ENCODE data around the gene LCP2.

The LCP2 gene

DNA sequence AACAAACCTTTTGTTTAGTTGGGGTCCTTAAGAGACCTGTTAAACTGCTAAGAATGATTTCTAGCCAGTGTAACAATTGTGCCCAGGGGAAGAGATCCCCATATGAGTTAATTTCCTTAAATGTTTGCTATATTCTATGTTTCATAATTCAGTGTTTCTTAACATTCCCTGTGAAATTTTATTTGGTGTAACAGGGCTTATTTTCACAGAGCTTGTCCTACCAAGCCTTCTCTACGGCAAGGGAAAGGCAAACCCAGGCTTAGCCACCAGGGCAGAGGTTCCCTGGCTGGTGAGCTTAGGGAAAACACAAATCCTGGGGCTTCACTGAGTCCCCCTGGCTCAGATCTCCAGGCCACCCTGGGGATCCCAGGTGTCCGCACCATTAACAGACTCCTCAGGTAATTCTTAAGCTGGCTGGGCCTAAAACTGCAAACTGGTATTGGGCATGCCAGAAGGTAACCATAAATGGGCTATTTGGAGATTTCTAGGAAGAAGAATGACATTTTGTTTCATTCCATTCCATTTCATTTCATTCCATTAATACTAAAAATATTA lies 17.0 kb upstream of the LCP2 start:
- peak; percentile 37 for DNase-seq

GRCh38 chr5:170313816-170314215 lies 16.2 kb upstream of the LCP2 start:
- DNase-seq: peak; percentile 46

GRCh38 chr5:170313344-170313743 lies 15.8 kb upstream of the LCP2 start:
- peak; percentile 68 for DNase-seq

GRCh38 chr5:170312666-170313065 lies 15.1 kb upstream of the LCP2 start:
- DNase-seq: peak; percentile 80

GRCh38 chr5:170312301-170312595 lies 14.7 kb upstream of the LCP2 start:
- no peak for DNase-seq

DNA sequence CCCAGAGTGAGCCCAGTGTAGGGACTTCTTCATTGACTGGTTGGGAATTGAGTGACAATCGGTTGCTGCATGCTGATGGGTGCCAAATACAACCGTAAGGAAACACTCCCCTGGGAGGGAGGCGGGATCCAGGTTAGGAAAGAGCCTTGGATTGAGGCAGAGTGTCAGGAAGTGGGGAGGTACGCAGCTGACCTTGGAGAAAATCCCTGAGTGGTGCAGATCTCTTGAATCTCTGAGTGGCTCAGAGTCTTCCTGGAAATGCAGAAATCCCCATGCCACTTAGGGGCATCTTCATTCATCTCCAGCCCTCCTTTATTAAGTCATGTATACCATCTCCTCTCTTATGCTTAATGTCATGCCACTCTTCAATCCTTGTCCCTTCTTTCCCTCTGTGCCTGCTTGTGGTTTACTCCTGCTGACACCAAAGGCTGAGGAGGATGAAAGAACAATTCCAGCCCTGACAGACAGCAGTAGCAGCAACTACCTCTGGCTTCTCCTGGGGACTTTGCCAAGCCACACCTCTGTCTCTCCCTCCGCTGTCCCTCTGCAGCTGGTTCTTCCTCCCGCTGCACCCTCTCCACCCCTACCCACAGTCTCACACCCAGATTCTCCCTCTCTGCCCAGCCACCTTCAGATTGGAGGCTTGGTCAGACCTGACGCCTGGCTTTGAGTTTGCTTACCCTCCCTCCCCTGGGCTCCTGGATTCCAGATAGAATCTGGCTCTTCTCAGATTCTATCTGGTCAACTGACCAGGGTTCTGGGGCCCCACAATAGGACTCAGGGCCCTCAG lies 14.1 kb upstream of the LCP2 start:
- peak; percentile 61 for DNase-seq

DNA sequence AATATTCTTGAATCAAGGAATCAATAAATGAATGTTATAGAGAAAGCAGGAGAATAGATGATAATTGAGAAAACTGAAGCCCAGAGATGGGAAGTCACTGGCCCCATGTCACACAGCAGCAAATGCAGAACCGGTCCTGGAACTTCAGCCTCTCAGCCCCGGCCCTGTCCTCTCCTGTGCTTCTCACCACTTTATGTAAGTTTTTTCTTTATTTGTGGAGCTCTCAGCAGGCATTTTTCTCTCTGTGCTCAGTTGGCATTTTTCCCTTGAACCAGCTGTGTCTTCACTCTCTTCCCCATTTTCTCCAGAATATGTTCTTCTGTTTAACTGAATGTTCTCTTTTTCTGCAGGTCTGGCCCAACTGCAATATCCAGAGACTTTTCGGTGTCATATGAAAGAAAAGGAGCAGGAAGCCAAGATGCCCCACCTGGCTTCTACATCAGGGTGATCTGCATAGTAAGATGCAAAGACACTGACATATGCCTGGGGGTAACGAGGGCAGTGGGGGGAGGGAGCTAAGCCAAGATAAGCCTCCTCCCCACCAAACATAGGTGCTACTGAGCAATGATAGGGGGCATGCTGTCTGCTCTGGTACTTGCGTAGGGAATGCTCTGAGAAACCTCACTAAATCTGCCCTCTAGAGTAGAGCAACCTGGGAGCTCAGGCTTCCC lies 12.8 kb upstream of the LCP2 start:
- DNase-seq: peak; percentile 55

DNA sequence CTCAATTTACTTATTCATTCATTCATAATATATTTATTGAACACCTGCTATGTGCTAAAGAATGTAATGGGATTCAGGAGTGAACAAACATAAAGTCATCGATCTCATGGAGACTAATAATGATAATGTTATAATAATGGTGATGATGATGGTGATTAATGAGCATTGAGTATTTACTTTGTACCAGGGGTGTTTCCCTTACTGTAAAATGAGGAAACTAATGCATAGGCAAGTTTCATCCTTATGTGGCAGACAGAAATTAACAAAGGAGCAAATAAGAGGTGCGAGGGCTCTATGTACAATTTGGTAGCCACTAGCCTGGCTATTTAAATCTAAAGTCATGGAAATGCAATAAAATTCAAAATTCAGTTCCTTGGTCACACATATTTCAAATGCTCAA lies 11.1 kb upstream of the LCP2 start:
- DNase-seq: no peak

GRCh38 chr5:170307575-170308465 lies 10.2 kb upstream of the LCP2 start:
- peak; percentile 53 for DNase-seq

- no peak for DNase-seq
Observed at GRCh38 chr5:170306381-170306831, 8.8 kb upstream of the LCP2 start.

DNA sequence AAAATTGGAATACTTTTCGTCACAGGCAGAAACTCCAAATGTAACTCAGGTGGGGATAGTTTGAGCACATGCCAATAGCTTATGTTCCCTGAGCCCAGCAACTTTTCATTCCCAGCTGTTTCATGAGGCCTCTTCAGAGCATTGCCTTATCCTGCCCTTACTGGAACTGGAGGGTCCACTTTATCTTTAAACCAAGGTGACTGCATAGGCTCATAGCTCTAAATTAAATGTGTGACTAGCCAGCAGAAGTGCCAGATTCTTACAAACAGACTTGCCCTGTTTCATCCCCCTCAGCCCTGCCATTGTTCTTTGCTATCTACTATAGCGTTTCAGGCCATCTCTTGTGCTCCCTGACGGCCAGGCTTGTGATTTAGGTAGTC lies 8.1 kb upstream of the LCP2 start:
- no peak for DNase-seq

DNA sequence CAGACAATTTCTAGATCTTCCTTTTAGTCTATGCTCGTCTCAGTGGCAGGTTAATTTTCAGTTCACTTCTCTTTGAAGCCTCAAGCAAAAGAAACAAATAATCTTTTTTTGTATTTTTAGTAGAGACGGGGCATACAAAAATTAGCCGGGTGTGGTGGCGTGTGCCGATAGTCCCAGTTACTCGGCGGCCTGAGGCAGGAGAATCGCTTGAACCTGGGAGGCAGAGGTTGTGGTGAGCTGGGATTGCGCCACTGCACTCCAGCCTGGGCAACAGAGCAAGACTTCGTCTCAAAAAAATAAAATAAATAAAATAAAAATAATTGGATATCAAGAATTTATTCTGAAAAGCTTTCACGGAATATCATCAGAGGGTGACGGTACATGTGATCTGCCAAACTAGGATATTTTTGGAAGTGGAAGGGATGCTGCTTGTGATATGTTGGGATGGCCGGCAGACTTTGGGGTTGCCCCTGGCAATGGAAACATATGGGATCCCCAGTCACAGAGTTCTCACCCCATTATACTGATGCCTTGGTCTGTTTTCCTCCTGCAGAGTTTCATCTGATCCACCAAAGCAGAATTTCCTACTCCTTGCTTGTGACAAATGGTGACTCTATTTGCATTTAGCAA lies 7.6 kb upstream of the LCP2 start:
- no peak for DNase-seq

GRCh38 chr5:170303549-170303948 lies 6.0 kb upstream of the LCP2 start:
- peak; percentile 57 for DNase-seq

GRCh38 chr5:170302653-170303501 lies 5.3 kb upstream of the LCP2 start:
- peak; percentile 87 for DNase-seq

- peak; percentile 55 for DNase-seq
Observed at GRCh38 chr5:170301981-170302652, 4.5 kb upstream of the LCP2 start.

GRCh38 chr5:170301149-170301548 lies 3.6 kb upstream of the LCP2 start:
- DNase-seq: peak; percentile 52

- peak; percentile 53 for DNase-seq
Observed at GRCh38 chr5:170300361-170301013, 2.9 kb upstream of the LCP2 start.

DNA sequence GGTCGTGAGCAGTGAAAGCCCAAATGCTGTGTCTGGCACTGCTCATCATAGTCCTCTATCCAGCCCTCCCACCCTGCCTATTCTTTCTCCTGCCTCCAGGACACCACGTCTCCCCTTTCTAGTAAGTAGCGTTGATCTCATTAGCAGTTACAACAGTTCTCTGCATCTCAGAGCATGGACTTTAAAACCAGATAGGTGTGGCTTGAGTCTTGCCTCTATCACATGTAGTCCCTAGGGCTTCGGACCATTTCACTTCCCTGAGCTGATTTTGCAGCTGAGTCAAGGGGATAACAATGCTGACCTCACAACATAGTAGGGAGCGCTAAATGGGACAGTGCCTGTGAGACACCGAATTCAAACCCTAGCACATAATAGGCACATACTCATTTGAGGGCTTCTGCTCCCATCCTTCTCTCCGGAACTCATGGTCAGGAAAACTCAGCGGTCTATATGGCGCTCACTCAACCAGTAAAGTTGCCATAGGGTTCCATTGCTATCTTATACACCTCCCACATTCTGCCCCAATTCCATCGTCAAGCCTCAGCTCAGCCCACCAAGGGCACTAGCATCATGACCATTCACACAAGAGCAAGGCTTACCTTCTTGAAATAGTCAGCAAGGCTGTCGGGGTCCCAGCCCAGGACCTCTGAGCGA lies 515 bp downstream of the LCP2 start:
- peak; percentile 70 for DNase-seq

- no peak for DNase-seq
Observed at GRCh38 chr5:170296036-170296934, 1.3 kb downstream of the LCP2 start.

Measured in activated CD8-positive, alpha-beta memory T cell treated with anti-CD3 and anti-CD28 coated beads for 24 hours (primary cell).